ENCODE measurements around the gene MBNL1.

The MBNL1 gene

DNA sequence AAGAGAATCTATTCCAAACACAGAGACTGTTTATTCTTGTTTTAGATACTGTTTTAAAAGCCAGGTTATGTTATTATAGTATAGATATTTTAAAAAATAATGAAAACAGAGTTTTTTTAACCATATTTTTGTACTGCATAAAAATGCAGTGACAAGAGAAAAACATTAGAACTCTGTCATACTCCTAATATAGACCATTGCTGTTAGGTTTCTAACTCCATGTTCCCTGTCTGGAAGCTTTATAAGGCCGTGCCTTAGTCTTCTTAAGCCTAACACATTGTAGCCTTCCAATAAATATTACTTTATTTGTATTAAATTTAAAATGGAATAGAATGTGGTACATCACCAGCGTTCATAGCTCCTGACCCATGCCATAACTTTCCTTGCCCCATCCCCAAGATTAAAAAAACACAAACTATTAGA lies 53.2 kb downstream of the MBNL1 start:
- H3K4me2 ChIP-seq (ENCODE audit: low read depth, low read length) = peak overlapping the region; percentile 65
- H3K79me2 ChIP-seq (ENCODE audit: low read length) = peaks cover 97% of the 10 kb centered on the region
- no peak for TF ChIP-seq CTCF (IDR thresholded peaks at IDR 0.05; ENCODE audit: low read length)
- no peak for TF ChIP-seq EZH2 (optimal IDR thresholded peaks at IDR 0.05; ENCODE audit: low read depth, low read length)
- TF ChIP-seq EZH2phosphoT487 (IDR thresholded peaks at IDR 0.05; ENCODE audit: low read length) = no peak
- H3K36me3 ChIP-seq (replicated peaks; ENCODE audit: insufficient read depth, low read length) = 0 out of 2 replicates have a peak, but pooled peaks cover 5% of the 10 kb centered on the region
- peaks cover 43% of the 10 kb centered on the region for H3F3A ChIP-seq (ENCODE audit: insufficient read depth, low read length)
- H3K9me2 ChIP-seq (replicated peaks; ENCODE audit: insufficient read depth, low read length) = no peaks in the 10 kb centered on the region
- H3K4me1 ChIP-seq (ENCODE audit: low read length) = peaks cover 48% of the 10 kb centered on the region
- peak overlapping the region; percentile 66; the same call in 1 of the 2 replicates for H3K27ac ChIP-seq (ENCODE audit: low read length)
- DNase-seq = no peak
- H4K20me1 ChIP-seq (ENCODE audit: insufficient read depth, low read length) = no peaks in the 10 kb centered on the region
- 0 out of 2 replicates have a peak overlapping the region, but pooled peaks have one; percentile 33 for H3K4me3 ChIP-seq (ENCODE audit: low read length)
- no peak overlapping the region for H3K9ac ChIP-seq (ENCODE audit: low read length)
- no peak overlapping the region for H2AFZ ChIP-seq (ENCODE audit: low read length)
- no peaks in the 10 kb centered on the region for H3K27me3 ChIP-seq (replicated peaks; ENCODE audit: insufficient read depth, low read length)
- H3K9me3 ChIP-seq (replicated peaks; ENCODE audit: insufficient read depth, low read length) = no peaks in the 10 kb centered on the region

GRCh38 chr3:152322756-152323155 lies 54.0 kb downstream of the MBNL1 start:
- peak overlapping the region; percentile 66; the same call in 1 of the 2 replicates for H3K27ac ChIP-seq (ENCODE audit: low read length)
- TF ChIP-seq CTCF (IDR thresholded peaks at IDR 0.05; ENCODE audit: low read length) (no peak), EZH2phosphoT487 (IDR thresholded peaks at IDR 0.05; ENCODE audit: low read length) (no peak), EZH2 (optimal IDR thresholded peaks at IDR 0.05; ENCODE audit: low read depth, low read length) (no peak)
- H3K9ac ChIP-seq (ENCODE audit: low read length) = no peak overlapping the region
- H3K4me2 ChIP-seq (ENCODE audit: low read depth, low read length) = peak overlapping the region; percentile 65
- no peak overlapping the region for H2AFZ ChIP-seq (ENCODE audit: low read length)
- peaks cover 97% of the 10 kb centered on the region for H3K79me2 ChIP-seq (ENCODE audit: low read length)
- H3K4me3 ChIP-seq (ENCODE audit: low read length) = peak overlapping the region; percentile 33; the same call in 1 of the 2 replicates
- peaks cover 51% of the 10 kb centered on the region for H3K4me1 ChIP-seq (ENCODE audit: low read length)
- H3F3A ChIP-seq (ENCODE audit: insufficient read depth, low read length) = peaks cover 43% of the 10 kb centered on the region
- DNase-seq = peak; percentile 90
- H3K36me3 ChIP-seq (replicated peaks; ENCODE audit: insufficient read depth, low read length) = 0 out of 2 replicates have a peak, but pooled peaks cover 5% of the 10 kb centered on the region
- H4K20me1 ChIP-seq (ENCODE audit: insufficient read depth, low read length) = no peaks in the 10 kb centered on the region
- no peaks in the 10 kb centered on the region for H3K9me3 ChIP-seq (replicated peaks; ENCODE audit: insufficient read depth, low read length)
- H3K27me3 ChIP-seq (replicated peaks; ENCODE audit: insufficient read depth, low read length) = no peaks in the 10 kb centered on the region
- H3K9me2 ChIP-seq (replicated peaks; ENCODE audit: insufficient read depth, low read length) = no peaks in the 10 kb centered on the region

- no peak overlapping the region for H3K9ac ChIP-seq (ENCODE audit: low read length)
- peak overlapping the region; percentile 66; the same call in 1 of the 2 replicates for H3K27ac ChIP-seq (ENCODE audit: low read length)
- 0 out of 2 replicates have a peak, but pooled peaks cover 5% of the 10 kb centered on the region for H3K36me3 ChIP-seq (replicated peaks; ENCODE audit: insufficient read depth, low read length)
- TF ChIP-seq EZH2phosphoT487 (IDR thresholded peaks at IDR 0.05; ENCODE audit: low read length) (no peak), CTCF (IDR thresholded peaks at IDR 0.05; ENCODE audit: low read length) (no peak), EZH2 (optimal IDR thresholded peaks at IDR 0.05; ENCODE audit: low read depth, low read length) (no peak)
- H3K9me3 ChIP-seq (replicated peaks; ENCODE audit: insufficient read depth, low read length) = no peaks in the 10 kb centered on the region
- H3K4me3 ChIP-seq (ENCODE audit: low read length) = peak overlapping the region; percentile 39
- peak; percentile 86 for DNase-seq
- H3K4me1 ChIP-seq (ENCODE audit: low read length) = peaks cover 58% of the 10 kb centered on the region
- H3F3A ChIP-seq (ENCODE audit: insufficient read depth, low read length) = peaks cover 43% of the 10 kb centered on the region
- no peak overlapping the region for H2AFZ ChIP-seq (ENCODE audit: low read length)
- H3K79me2 ChIP-seq (ENCODE audit: low read length) = peaks cover 97% of the 10 kb centered on the region
- H4K20me1 ChIP-seq (ENCODE audit: insufficient read depth, low read length) = no peaks in the 10 kb centered on the region
- peak overlapping the region; percentile 65 for H3K4me2 ChIP-seq (ENCODE audit: low read depth, low read length)
- H3K9me2 ChIP-seq (replicated peaks; ENCODE audit: insufficient read depth, low read length) = no peaks in the 10 kb centered on the region
- no peaks in the 10 kb centered on the region for H3K27me3 ChIP-seq (replicated peaks; ENCODE audit: insufficient read depth, low read length)
Measured at GRCh38 chr3:152323834-152324233, 55.1 kb downstream of the MBNL1 start.
